Measurements from ENCODE around the gene CNTNAP5. TPM values are rescaled to one million over a fixed set of nuclear protein-coding genes. Genes with fewer than 3 reads are reported as not detected.

CNTNAP5 gene
- total and polyA plus RNA-seq, 7 donors, result not detected

DNA sequence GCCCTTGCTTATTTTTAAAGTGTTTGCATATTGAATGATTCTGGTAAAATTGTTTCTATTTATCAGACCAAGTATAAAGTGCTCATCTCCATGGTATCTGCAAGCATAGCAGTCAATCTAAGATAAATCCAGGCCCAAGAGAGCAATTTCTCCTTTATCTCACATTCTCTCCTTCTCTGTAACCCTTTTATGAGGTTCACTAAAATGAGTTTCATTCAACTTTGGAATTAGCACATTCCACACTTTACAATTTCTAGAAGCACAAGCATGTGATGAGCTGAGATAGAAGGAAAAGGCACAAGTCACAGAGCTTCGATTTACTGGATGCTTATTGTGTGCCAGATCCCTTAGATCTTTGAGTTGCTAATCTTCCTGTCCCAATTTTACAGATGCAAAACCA lies 97.3 kb downstream of the CNTNAP5 start:
- Histone ChIP-seq H3K36me3 (ENCODE audit: insufficient read depth in 1 of 2, low read depth in 1 of 2) (no peaks in the 10 kb centered on the region), H3K4me1 (no peaks in the 10 kb centered on the region), H3K4me3 (no peak overlapping the region), H3K27me3 (ENCODE audit: insufficient read depth in 3 of 3, low read length in 2 of 3) (no peaks in the 10 kb centered on the region), H3K9me3 (no peaks in the 10 kb centered on the region), H3K27ac (no peak overlapping the region)
- ATAC-seq (no peak), DNase-seq (no peak)
- WGBS, 3 donors, result 69 to 85% (median 73%) methylated on average over 1 of the region's 1 CpG
- intact Hi-C loops (cut with DNase I), result no loop called here
- no peak for TF ChIP-seq CTCF (IDR thresholded peaks at IDR 0.05)

- DNase-seq (no peak), ATAC-seq (no peak)
- TF ChIP-seq CTCF (IDR thresholded peaks at IDR 0.05), result no peak
- Histone ChIP-seq H3K4me3 (no peak overlapping the region), H3K9me3 (no peaks in the 10 kb centered on the region), H3K4me1 (no peaks in the 10 kb centered on the region), H3K36me3 (ENCODE audit: insufficient read depth in 1 of 2, low read depth in 1 of 2) (no peaks in the 10 kb centered on the region), H3K27me3 (ENCODE audit: insufficient read depth in 3 of 3, low read length in 2 of 3) (no peaks in the 10 kb centered on the region), H3K27ac (no peak overlapping the region)
- 78 to 83% (median 79%) methylated on average over 5 of the region's 5 CpGs for WGBS, 3 donors
- intact Hi-C loops (cut with DNase I), result no loop called here
Observed at GRCh38 chr2:124131276-124131675, 106.2 kb downstream of the CNTNAP5 start.

DNA sequence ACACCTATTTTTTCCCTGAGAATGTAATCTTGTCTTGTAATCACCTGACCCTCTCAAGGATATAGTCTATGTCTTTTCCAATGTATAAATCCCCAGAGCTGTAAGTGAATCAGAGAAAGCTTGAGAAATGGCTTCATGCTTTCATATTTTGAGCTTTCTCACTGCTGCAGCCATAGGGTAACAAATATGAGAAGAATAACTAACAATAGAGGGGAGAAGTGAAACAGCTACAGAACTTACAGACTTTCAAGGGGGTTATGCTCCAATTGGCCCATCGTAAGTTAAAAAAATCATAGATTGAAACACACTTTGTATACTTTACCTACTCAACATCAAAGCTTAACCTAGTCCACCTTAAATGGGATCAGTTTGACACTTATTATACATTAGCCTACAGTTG lies 111.0 kb downstream of the CNTNAP5 start:
- H3K27me3 ChIP-seq (ENCODE audit: insufficient read depth in 3 of 3, low read length in 2 of 3), result no peaks in the 10 kb centered on the region
- no peak for TF ChIP-seq CTCF (IDR thresholded peaks at IDR 0.05)
- no peaks in the 10 kb centered on the region for H3K9me3 ChIP-seq
- ATAC-seq (no peak), DNase-seq (no peak)
- intact Hi-C loops (cut with DNase I), result no loop called here
- H3K27ac ChIP-seq, result no peak overlapping the region
- H3K4me3 ChIP-seq, result no peak overlapping the region
- no peaks in the 10 kb centered on the region for H3K4me1 ChIP-seq
- WGBS, 3 donors, result 82 to 90% (median 88%) methylated on average over 1 of the region's 1 CpG
- no peaks in the 10 kb centered on the region for H3K36me3 ChIP-seq (ENCODE audit: insufficient read depth in 1 of 2, low read depth in 1 of 2)

- 81 to 83% (median 82%) methylated on average over 3 of the region's 3 CpGs for WGBS, 3 donors
- intact Hi-C loops (cut with DNase I), result no loop called here
Observed at GRCh38 chr2:124138076-124138475, 113.0 kb downstream of the CNTNAP5 start.

More at GRCh38 chr2:124138076-124138475, 113.0 kb downstream of the CNTNAP5 start:
- no peak overlapping the region for H3K4me3 ChIP-seq
- no peak overlapping the region for H3K27ac ChIP-seq
- no peaks in the 10 kb centered on the region for H3K9me3 ChIP-seq
- H3K4me1 ChIP-seq, result no peaks in the 10 kb centered on the region
- no peak for TF ChIP-seq CTCF (IDR thresholded peaks at IDR 0.05)
- no peak for ATAC-seq
- H3K36me3 ChIP-seq (ENCODE audit: insufficient read depth in 1 of 2, low read depth in 1 of 2), result no peaks in the 10 kb centered on the region
- no peaks in the 10 kb centered on the region for H3K27me3 ChIP-seq (ENCODE audit: insufficient read depth in 3 of 3, low read length in 2 of 3)
- no peak for DNase-seq

All from psoas muscle (tissue), 8 donors.